PC-3 (cell line): ENCODE measurements around the gene OR5M11. TPM values are rescaled to one million over a fixed set of nuclear protein-coding genes. Genes with fewer than 3 reads are reported as not detected.
"Not testable (repeated sequence)": the region's sequence is repeated elsewhere in the genome, so short reads cannot be mapped to it uniquely, and the experiment has no call there.

Experiments
- ATAC-seq: fragments of 200-7000 bp; cut with Tn5 transposase; 2 replicates; pipeline ENCODE4 v1.9.1; 2020; ENCODE audit warnings: mild to moderate bottlenecking, moderate library complexity
- BruUV-seq: library from RNA; stranded (reverse); fragments of 400-500 nt; replicated peaks from 2 replicates; lab custom pipeline; 2021; lab: Mats Ljungman, UMichigan
- CTCF ChIA-PET: fragments of 300-600 bp; sonication (Branson Sonifier 250); formaldehyde crosslinking; loops from one replicate; lab custom pipeline; 2022; ENCODE audit warnings: antibody characterized with exemption; lab: Charles Lee
- POLR2A ChIA-PET: fragments of 300-600 bp; sonication (Branson Sonifier 250); formaldehyde crosslinking; loops from one replicate; lab custom pipeline; 2022; ENCODE audit warnings: antibody characterized with exemption; ENCODE audit not compliant: unreplicated experiment; lab: Charles Lee
- DNase-seq: peaks from one replicate; pipeline ENCODE4 v3.0.0-alpha.2; 2015
- H2AFZ ChIP-seq: fragments of 300-600 bp; sonication (generic); 2 replicates; pipeline ENCODE4 v1.6.0; 2016; ENCODE audit warnings: antibody characterized with exemption, low read length
- H3F3A ChIP-seq: fragments of 300-600 bp; sonication (generic); one replicate; pipeline ENCODE4 v1.6.0; 2017; ENCODE audit warnings: antibody characterized with exemption, low read length, control low read depth, mild to moderate bottlenecking; ENCODE audit not compliant: unreplicated experiment
- H3K27ac ChIP-seq: fragments of 300-600 bp; sonication (generic); 2 replicates; pipeline ENCODE4 v1.5.1; 2016; ENCODE audit warnings: mild to moderate bottlenecking, low read length
- H3K27me3 ChIP-seq: fragments of 300-600 bp; sonication (generic); 2 replicates; pipeline ENCODE4 v1.6.1; 2016; ENCODE audit warnings: low read length, mixed read lengths
- H3K36me3 ChIP-seq: fragments of 300-600 bp; sonication (generic); 2 replicates; pipeline ENCODE4 v1.6.1; 2016; ENCODE audit warnings: low read depth, mixed run types, low read length, mixed read lengths
- H3K4me1 ChIP-seq: fragments of 300-600 bp; sonication (generic); 2 replicates; pipeline ENCODE4 v1.5.1; 2016; ENCODE audit warnings: low read length; ENCODE audit not compliant: insufficient read depth
- H3K4me2 ChIP-seq: fragments of 300-600 bp; sonication (generic); 2 replicates; pipeline ENCODE4 v1.6.0; 2016; ENCODE audit warnings: low read length
- H3K4me3 ChIP-seq: fragments of 300-600 bp; sonication (generic); 2 replicates; pipeline ENCODE4 v1.5.1; 2016; ENCODE audit warnings: mild to moderate bottlenecking, low read length, mixed read lengths
- H3K79me2 ChIP-seq: fragments of 300-600 bp; sonication (generic); 2 replicates; pipeline ENCODE4 v1.6.1; 2017; ENCODE audit warnings: low read length, mixed read lengths
- H3K9ac ChIP-seq: fragments of 300-600 bp; sonication (generic); 2 replicates; pipeline ENCODE4 v1.6.0; 2016; ENCODE audit warnings: mild to moderate bottlenecking, low read length
- H3K9me2 ChIP-seq: fragments of 300-600 bp; sonication (generic); replicated peaks from 2 replicates; pipeline ENCODE4 v1.6.1; 2016; ENCODE audit warnings: mixed run types, low read length, mixed read lengths
- H3K9me3 ChIP-seq: fragments of 300-600 bp; sonication (generic); 2 replicates; pipeline ENCODE4 v1.6.1; 2016; ENCODE audit warnings: low read length, mixed read lengths
- H4K20me1 ChIP-seq: fragments of 300-600 bp; sonication (generic); 2 replicates; pipeline ENCODE4 v1.6.1; 2016; ENCODE audit warnings: low read length, mixed read lengths
- CTCF ChIP-seq: fragments of 300-600 bp; sonication (generic); conservative IDR thresholded peaks from 2 replicates; pipeline ENCODE4 v1.5.1; 2017; ENCODE audit warnings: antibody characterized with exemption, low read depth, mild to moderate bottlenecking, low read length
- EZH2 ChIP-seq: fragments of 300-600 bp; sonication (generic); IDR thresholded peaks from one replicate; pipeline ENCODE4 v1.6.1; 2017; ENCODE audit warnings: antibody characterized with exemption, mild to moderate bottlenecking, low read length; ENCODE audit not compliant: unreplicated experiment
- EZH2phosphoT487 ChIP-seq: fragments of 300-600 bp; sonication (generic); IDR thresholded peaks from 2 replicates; pipeline ENCODE4 v1.6.1; 2018; ENCODE audit warnings: mild to moderate bottlenecking, antibody characterized with exemption, low read length, borderline replicate concordance
- intact Hi-C: fragments of 100-400 bp; cut with micrococcal nuclease; formaldehyde crosslinking; loops from 2 replicates; pipeline ENCODE4 v1.9.0; 2023
- total RNA-seq: library from RNA; depleted of rRNA; stranded (reverse); fragments of >200 nt; gene quantifications from 2 replicates; pipeline ENCODE4 v1.2.3, GENCODE V29; 2014

Gene OR5M11
- total RNA-seq, 1 experiment from 2014 or later = not detected

- Histone ChIP-seq H3K27me3 (no peaks in the 10 kb centered on the region), H3K9me2 (no peaks in the 10 kb centered on the region), H3K4me2 (no peak overlapping the region), H3K4me1 (no peaks in the 10 kb centered on the region), H3K4me3 (no peak overlapping the region), H3F3A (no peaks in the 10 kb centered on the region), H3K9ac (no peak overlapping the region), H4K20me1 (no peaks in the 10 kb centered on the region), H3K9me3 (no peaks in the 10 kb centered on the region), H3K27ac (no peak overlapping the region), H3K36me3 (no peaks in the 10 kb centered on the region), H3K79me2 (no peaks in the 10 kb centered on the region), H2AFZ (no peak overlapping the region)
- POLR2A ChIA-PET = no interaction called here
- CTCF ChIA-PET = interaction anchor here (0.7 kb wide), 1 partner anchor 691 kb away, joined by 4 read pairs; no protein-coding TSS in a partner anchor
- DNase-seq (no peak), ATAC-seq (no peak)
- intact Hi-C loops = no loop called here
- no TSS peak for BruUV-seq
- TF ChIP-seq CTCF (no peak), EZH2 (no peak), EZH2phosphoT487 (no peak)
Measured at GRCh38 chr11:56558574-56558973, 15.5 kb upstream of the OR5M11 start.

GRCh38 chr11:56554691-56555090 lies 11.6 kb upstream of the OR5M11 start:
- H3K36me3 ChIP-seq, BruUV-seq, H3K27me3 ChIP-seq, H4K20me1 ChIP-seq, H3K9me3 ChIP-seq, POLR2A ChIA-PET, DNase-seq, H3K4me1 ChIP-seq, H3K79me2 ChIP-seq, H3K9ac ChIP-seq, CTCF ChIA-PET, H2AFZ ChIP-seq, H3K9me2 ChIP-seq, intact Hi-C loops, H3K4me3 ChIP-seq, H3K27ac ChIP-seq, H3F3A ChIP-seq, H3K4me2 ChIP-seq, ATAC-seq: not testable (repeated sequence)

GRCh38 chr11:56545531-56545930 lies 2.5 kb upstream of the OR5M11 start:
- no TSS peak for BruUV-seq
- H3K9ac ChIP-seq = no peak overlapping the region
- H4K20me1 ChIP-seq = no peaks in the 10 kb centered on the region
- H3K4me1 ChIP-seq = no peaks in the 10 kb centered on the region
- no peak overlapping the region for H2AFZ ChIP-seq
- intact Hi-C loops = no loop called here
- ChIA-PET POLR2A (no interaction called here), CTCF (no interaction called here)
- H3K4me3 ChIP-seq = no peak overlapping the region
- no peaks in the 10 kb centered on the region for H3K9me2 ChIP-seq
- DNase-seq (no peak), ATAC-seq (no peak)
- no peaks in the 10 kb centered on the region for H3F3A ChIP-seq
- no peak overlapping the region for H3K27ac ChIP-seq
- H3K36me3 ChIP-seq = no peaks in the 10 kb centered on the region
- no peak overlapping the region for H3K4me2 ChIP-seq
- H3K27me3 ChIP-seq = no peaks in the 10 kb centered on the region
- H3K9me3 ChIP-seq = 0 out of 2 replicates have a peak, but pooled peaks cover 5% of the 10 kb centered on the region
- TF ChIP-seq CTCF = no peak
- no peaks in the 10 kb centered on the region for H3K79me2 ChIP-seq
